Astrocyte of the hippocampus (primary cell): ENCODE measurements around the gene SMKR1.
A peak's percentile ranks its signal among the peaks of the same experiment; 100 is the strongest.
"Not testable (repeated sequence)": the region's sequence is repeated elsewhere in the genome, so short reads cannot be mapped to it uniquely, and the experiment has no call there.

Experiments
- DNase-seq: peaks from one replicate; pipeline ENCODE4 v3.0.0; 2011; ENCODE audit warnings: low read depth, low spot score

The SMKR1 gene

DNA sequence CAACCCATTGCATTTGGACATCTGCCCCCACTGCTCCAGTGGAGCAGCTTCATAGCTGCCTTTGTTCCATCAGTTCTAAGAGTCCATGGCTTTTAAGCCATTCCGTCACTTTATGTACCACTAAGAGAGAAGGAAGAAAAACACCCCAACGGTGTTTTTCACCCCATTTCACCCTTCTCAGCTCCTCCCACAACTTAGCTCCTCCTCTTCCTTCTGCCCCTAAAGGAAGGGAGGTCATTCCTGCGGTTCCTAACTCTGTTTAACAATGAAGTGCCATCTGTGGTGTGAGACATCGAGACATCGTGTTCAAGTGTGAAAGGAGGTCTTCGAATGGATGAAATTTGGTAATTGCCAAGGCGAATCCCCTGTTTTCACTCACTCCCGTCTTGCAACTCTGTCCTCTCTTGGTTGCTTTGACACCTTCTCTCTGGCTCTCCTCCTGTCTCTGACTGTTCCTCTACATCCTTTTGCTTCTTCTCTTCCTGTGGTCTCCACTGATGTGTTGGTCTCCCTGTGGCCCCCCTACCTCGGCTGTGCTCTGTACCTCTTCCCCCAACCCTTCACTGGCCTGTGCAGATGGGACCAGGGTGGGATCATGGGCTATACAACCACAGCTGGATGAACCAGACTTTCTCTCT is 23.0 kb downstream of the SMKR1 start:
- no peak for DNase-seq

DNA sequence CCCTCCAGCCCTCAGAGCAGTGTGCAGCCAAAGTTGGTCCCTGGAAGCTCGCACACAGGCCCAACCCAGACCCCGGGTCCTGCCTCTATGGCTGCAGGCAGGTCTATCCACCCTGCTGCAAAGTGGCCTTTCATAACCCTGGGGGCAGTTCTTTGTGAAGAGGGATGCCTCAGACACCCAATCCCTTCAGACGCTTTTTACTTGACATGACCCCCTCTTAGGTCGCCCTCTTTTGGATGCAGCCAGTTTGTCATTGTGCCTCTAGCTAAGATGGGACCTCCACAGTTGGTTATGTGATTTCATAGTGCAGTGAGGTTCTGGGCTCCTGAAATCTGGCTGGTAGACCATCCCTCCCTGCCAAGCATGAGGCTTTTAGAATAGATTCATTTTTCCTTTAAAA is 27.3 kb downstream of the SMKR1 start:
- DNase-seq = no peak

DNA sequence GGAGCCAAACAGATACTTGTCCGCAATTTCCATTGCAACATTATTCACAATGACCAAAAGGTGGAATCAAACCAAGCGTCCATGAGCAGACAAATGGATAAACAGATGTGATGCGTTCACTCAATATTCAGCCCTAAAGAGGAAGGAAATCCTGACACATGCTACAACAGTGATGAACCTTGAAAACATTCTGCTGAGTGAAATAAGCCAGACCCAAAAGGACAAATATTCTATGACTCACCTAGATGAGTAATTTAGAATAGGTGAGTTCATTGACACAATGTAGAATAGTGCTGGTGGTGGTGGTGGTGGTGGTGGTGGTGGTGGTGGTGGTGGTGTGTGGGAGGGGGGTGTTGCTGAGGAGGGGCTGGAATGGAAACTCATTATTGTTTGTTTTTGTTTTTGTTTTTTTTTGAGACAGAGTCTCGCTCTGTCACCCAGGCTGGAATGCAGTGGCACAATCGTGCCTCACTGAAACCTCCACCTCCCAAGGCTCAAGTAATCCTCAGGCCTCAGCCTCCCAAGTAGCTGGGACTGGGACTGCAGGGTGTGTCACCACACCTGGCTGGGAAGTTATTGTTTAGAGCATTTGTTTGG is 28.6 kb downstream of the SMKR1 start:
- DNase-seq = peak; percentile 64

DNA sequence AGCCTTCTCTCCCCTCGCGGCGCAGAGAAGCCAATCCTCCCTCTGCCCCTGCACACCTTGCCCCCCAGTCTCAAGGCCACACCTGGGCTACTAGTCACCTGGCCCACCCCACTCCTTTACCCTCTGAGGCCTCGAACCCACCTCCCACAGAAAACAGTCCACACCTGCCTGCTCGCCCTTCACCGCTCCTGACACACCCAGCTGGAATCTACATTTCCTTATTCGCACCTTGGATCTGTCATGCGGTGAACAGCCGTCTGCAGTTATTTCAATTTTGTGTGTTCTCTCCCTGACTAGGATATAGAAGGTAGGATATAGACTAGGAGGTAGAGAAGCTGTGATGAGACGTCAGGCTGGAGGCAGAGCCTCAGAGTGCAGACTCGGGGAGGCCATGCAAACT is 29.4 kb downstream of the SMKR1 start:
- DNase-seq = no peak

DNA sequence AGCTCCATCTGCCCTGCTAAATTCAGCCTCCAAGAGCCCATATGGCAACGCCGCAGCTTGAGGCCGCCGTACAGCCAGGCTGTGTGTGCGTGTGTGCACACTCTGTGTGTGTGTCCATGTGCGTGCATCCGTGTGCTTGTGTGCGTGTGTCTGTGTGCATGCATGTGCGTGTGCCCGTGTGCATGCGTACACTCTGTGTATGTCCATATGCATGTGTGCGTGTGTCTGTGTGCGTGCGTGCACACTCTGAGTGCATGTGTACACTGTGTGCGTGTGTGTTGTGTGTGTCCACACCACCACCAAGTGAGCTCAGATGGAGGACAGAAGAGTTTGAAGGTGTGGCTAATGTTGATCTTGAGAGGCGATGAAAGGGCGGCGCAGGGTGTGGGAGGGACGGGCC is 30.0 kb downstream of the SMKR1 start:
- no peak for DNase-seq

DNA sequence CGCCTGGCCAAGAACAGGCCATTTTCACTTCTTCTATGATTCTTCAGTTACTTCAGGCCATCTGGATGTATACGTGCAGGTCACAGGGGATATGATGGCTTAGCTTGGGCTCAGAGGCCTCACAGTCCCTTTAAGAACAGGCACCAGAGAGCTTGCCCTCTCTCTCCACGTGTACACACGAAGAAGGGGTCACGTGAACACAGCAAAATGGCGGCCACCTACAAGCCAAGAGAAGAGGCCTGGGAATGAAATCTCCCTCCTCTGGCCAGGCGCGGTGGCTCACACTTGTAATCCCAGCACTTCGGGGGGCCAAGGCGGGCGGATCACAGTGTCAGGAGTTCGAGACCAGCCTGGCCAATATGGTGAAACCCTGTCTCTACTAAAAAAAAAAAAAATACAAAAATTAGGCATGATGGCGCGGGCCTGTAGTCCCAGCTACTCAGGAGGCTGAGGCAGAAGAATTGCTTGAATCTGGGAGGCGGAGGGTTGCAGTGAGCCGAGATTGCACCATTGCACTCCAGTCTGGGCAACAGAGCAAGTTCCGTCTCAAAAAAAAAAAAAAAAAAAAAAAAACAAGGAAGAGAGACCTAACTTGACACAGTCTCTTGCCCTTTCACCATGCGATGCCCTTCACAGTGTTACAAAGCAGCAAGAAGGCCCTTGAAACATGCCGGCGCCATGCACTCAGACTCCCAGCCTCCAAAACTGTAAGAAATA is 32.4 kb downstream of the SMKR1 start:
- not testable (repeated sequence) for DNase-seq

DNA sequence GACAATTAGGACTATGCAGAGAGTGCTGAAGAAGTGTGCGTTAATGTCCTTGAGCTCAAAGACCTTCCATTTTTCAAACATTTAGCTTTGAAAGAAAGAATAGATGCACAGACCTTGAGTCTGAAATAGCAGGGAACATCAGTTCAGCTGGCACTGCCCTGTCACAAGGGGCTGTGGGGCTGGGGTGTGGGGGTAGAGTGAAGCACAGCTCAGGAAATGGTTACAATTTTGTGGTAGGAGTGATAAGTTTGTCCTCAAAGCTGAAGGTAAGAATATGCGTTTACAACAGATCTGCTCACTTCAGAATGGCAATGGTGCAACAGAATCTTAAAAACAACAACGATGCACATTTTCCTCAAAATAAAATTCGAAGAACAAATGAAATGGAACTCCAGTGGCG is 33.6 kb downstream of the SMKR1 start:
- no peak for DNase-seq

DNA sequence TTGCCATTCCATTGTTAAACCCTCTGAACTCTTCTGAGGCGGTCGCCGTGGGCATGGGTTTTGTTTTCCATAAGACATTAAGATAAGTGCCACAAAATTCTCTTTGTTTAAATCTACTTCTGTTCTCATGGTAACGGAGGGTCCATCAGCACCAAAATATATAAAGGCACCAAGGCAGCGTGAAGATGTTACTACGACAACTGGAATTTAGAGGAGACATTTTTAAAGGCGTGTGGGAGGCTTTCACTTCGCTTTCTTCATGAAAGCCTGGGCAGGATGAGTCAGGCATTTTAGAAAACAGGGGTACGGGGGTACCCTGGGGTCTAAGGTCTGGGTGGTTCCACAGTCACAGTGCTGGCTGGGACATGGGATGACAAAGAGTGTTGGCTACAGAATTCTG is 34.0 kb downstream of the SMKR1 start:
- DNase-seq = no peak

DNA sequence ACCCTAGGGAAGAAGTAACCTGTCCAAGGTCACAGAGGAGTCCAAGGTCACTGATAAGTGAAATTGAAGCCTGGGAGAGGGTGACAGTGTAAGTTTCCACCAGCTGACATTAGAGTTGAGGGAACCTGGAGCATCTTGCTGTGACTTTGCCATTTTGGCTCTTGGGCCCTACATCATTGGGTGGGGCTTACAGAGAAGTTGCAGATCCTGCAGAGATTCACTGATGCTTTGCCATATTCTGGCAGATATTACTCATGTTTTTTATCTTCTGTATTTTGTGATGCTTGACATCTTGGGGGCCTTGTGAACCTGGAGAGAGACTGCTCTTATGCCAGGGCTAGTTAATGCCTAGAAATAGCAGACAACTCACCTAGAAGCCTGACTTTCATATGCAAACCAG is 36.5 kb downstream of the SMKR1 start:
- DNase-seq = no peak

DNA sequence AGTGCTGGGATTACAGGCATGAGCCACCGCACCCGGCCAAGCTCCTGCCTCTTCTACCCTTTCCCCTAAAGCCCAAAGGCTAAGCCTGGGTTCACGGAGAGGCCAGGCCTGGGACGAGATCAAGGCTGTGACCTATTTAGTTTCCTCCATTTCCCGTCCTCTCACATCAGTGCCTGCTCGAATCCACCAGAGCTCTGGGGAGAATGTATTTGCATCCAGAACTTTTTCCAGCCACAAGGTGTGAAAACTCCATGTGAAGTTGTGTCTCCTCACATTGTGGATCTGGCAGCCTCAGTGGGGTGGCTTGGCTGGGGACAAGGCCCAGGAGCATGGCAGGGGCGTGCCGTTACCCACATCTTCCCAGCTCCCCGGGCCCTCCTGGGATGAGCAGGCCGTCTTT is 38.0 kb downstream of the SMKR1 start:
- DNase-seq = no peak

DNA sequence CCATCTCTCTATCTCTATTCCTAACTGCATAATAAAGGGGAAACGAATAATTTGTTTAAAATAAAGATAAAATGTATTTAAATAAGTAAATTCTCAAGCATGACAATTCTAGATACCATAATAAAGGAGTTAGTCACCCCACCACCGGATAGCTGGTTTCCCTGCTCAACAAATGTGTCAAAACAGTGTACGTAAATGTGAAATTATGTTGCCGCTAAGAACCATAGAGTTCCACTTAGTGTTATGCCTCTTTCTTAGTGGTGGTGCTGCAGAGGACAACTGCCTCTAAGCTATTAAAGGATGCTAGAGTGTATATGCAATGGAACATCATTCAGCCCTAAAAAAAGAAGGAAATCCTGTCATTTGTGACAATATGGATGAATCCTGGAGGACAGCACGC is 42.4 kb downstream of the SMKR1 start:
- no peak for DNase-seq

DNA sequence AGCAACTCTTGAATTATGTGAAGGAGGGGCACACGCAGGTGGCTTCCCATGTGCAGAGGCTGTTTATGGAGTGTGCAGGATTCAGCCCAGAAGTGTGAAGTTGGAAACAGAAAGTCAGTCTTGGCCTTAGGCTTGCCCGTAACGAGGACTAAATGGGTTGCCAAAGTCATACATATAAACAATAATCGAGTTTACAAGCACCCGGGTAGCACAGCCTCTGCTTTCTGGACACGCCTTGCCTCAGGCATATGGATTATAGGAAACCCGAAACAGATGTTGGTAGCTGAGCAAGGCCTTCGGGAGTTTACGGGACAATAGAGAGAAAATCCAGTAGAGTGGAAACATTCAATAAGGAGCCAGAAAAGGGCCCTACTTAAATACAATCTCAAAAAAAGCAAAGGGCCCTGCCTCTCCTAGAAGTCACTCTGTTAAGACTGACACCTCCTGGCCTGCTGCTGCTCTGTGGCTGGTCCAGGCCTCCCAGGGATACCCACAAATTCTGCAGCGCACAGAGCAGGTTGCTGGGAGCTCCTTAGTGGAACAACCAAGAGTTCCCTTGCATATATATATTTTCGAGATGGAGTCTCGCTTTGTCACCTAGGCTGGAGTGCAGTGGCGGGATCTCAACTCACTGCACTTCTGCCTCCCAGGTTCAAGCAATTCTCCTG is 48.5 kb downstream of the SMKR1 start:
- no peak for DNase-seq

DNA sequence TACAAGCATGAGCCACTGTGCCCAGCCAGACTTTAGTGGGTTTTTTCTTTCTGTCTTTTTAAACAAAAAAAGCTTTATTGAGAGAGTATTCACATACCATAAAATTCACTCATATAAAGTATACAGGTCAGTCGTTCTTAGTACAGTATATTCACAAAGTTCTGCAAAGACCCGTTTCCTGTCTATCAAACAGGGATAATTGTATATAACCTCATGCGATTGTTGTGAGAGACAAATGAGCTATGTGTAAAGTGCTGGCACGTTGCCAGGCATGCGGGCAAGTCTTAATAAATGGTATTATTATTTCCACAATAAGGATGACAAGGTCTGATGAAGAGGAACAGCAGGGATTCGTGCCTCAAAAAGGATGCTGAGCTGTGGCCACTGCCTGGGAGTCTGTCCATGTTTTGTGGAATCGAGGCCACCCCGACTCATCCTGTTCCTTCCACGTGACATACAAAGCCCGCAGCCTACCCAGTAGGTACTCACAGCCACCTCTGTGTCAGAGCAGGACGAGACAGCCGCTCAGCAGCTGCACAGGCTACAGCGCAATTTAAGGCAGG is 51.6 kb downstream of the SMKR1 start:
- DNase-seq = peak; percentile 46

DNA sequence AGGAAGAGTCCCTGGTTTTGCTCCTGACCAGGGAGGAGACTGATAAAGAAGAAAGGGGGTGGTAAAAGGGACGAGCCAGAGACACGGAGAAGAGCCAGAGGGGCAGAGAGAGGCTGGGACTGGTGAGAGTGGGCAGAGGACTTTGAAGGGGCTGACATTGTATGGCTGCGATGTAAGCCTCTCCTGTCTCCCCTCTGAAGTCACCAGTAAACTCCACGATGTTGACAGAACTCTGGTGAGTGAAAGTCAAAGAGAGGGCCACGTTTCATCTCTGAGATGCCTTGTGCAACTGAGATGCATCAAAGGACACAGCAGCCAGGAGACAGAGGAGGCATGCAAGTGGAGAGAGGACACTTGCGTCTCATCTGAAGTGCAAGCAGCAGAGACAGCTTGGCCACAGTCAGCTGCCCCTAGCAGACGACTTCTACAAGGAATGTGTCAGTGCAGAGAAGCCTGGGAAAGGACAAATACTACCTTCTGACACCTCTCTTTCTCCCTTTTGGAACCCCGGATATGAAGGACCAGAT is 54.3 kb downstream of the SMKR1 start:
- DNase-seq = no peak

DNA sequence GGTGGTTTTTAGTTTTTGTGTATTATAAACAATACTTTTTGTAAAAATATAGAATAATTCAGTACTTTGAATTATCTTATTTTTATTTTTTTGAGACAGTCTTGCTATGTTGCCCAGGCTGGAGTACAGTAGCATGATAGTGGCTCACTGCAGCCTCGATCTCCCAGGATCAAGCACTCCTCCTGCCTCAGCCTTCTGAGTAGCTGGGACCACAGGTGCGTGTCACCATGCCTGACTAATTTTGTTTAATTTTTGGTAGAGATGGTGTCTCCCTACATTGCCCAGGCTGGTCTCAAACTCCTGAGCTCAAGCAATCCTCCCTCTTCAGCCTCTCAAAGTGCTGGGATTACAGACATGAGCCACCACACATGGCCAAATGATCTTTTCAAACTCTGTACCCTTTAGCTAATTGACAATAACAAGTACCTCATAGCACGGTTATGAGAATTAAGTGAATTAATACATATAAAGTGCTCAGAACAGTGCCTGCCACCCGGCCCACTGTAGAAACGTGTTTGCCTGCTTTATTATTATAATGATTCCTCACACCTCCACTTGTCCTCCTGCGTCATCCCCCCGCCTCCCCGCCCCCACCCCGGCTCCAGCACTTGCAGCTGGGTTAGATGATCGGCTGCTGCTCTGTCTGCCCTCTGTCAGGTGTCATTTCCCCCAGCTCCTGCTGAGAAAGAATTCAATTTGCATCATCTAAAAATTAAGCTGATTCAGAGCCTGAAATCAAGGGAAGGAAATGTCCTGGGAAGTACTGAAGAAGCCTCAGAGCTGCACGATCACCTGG is 55.6 kb downstream of the SMKR1 start:
- DNase-seq = no peak

DNA sequence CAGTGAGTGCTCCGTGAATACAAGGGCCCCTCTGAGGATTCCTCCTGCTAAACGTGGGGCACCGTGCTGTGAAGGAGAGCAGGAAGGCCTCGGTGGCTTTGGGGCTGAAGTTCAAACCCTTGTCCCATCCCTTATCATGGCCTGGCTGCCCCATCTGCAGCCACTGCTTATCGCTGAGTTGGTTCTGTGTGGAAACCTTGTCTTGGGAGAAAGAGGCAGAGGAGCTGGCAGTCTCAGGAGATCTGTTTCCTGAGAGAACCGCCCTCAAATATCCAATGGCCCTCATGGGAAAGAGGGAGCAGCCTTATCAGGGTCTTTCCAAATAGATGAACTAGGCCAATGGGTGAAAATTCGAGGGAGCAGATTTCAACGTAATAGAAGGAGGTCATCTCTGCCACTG is 57.2 kb downstream of the SMKR1 start:
- no peak for DNase-seq

DNA sequence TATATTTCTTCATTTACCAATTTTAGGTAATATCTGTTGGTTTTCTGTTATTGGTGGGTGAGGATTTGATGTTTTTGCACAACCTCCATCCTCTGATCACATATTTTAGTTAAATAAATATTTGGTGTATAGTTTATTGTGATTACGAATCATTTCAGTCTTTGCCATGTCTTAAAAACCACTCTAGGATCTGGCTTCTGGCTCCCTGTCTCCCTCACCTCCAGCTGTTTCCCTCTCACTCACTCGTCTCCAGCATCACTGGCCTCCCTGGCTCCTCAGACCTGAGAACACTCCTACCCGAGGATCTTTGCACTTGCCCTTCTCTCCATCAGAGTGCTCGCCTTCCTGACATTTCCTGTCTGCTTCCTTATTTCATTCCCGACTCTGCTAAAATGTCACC is 58.5 kb downstream of the SMKR1 start:
- no peak for DNase-seq

DNA sequence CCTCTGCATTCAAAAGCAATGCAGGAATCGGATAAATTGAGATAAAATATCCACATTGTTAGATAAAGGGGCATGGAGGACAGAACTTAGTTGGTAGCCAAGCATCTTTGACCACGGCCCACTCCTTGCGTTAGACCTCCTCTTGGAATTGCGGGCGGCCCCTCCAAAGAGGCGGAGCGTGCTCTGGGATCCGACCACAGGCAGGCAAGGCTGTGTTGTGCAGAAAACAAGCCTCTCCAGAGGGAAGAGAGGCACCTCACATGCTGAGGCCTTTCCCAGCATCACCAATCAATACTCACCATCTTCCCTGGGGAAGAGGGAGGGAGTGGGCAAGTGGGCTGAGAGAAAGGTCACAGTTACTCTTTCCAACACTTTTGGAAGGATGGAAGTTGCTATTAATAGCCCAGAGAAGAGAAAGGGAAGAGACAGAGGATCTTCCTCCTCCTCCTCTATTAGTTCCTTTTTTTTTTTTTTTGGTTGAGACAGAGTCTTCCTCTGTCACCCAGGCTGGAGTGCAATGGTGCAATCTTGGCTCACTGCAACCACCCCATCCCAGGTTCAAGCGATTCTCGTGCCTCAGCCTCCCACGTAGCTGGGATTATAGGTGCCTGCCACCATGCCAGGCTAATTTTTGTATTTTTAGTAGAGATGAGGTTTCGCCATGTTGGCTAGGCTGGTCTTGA is 59.5 kb downstream of the SMKR1 start:
- no peak for DNase-seq
